CD4-positive, alpha-beta T cell treated with Interleukin-17A for 4 hours (primary cell): ENCODE data around the gene SEMA5A.

Experiments
- DNase-seq: peaks from one replicate; pipeline ENCODE4 v3.0.0-alpha.2; 2020; ENCODE audit warnings: mixed read lengths

Gene SEMA5A

DNA sequence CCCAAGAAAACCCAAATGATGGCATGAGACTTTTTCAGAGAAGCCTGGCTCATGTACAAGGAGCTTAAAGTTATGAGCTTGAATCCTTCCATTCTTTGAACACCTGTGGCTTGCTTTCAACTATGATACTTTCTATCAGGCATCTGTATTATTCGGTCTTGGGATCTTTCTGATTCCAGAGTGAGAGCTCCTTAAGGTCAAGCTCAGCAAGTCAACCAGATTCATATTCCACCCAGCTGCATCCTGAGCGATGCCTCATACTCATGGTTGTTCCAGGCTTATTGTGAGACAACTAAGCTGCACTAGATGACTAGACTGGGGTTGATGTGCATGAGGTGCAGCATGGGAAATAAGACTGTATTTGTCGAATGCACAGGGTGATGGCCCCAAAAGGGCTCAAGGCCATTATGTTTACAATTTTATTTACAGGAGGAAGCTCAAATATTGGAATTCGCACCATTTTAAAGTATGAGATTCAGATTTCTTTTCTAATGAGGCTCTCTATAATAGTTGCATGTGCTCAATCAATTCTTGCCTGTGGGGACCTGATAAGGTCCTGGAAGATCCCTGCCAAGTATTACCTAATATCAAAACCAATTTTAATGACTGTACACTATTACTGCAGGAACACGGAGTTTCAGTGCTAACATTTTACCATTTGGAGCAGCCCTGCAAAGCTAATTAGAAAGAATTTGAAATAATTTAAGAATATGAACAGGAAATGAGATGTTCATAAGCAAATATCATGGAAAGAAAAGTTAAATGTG, 453.8 kb downstream of the SEMA5A start:
- DNase-seq: no peak

DNA sequence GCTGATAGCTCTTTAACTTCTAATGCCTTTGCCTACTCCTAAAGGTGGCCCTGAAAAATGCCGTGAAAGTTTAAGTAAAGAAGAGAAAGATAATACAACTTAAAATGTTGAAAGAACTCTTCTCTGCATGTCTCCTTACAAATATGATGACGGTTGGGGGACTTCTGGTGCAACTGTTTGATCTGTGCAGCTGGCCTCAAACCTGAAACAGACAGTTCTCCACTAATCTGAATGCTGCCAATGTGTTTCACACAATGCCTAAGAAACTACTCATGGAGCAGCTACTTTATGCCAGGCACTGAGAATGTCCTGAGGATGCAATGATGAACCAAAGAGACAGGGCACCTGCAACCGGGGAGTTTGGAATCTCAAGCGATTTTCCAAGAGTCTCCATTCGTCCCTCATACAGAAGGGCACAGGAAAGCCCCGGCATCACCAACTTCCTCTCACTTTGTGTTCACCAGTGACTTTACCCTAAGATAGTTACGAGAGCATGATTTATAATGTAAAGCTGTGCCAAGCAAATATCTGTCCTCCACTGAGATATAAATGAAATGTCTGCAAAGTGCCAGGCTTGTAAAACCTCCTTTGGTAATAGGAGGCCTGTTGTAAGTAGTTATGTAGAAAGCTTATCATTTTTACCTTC, 455.4 kb downstream of the SEMA5A start:
- DNase-seq: no peak

DNA sequence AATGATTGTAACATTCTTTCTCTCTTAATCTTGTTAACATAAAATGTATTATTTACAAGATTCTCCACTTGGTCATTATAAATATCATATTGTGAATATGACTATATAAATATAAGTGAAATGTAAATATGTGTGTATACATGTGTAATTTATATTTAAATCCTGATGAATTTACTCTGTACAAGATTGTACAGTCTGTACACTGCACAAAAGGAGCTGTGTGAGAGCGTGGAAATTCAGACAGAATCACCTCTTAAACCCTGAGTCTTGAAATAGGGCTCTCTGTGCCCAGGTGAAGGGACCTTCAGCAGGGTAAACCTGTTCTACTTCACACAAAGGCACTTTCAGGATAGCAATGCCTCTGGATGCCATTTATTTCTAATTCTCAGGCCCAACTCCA, 456.0 kb downstream of the SEMA5A start:
- DNase-seq: no peak

DNA sequence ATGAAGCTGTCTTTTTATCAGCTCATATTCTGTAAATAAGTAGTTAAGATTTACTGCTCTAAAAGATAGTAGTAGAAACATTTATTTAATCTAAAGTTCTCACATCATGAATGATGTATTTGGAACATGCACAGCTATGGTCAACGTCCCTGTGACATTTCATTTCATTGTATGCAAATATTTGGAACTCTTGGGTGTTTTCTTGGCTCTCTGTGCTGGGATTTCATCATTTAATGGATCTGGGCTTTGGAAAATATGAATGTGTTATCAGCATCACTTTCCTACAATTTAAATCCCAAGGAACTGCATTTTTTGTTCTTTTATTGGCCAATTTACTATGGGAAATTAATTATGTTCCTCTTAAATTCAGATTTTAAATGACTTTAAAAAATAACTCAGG, 462.9 kb downstream of the SEMA5A start:
- DNase-seq: no peak

DNA sequence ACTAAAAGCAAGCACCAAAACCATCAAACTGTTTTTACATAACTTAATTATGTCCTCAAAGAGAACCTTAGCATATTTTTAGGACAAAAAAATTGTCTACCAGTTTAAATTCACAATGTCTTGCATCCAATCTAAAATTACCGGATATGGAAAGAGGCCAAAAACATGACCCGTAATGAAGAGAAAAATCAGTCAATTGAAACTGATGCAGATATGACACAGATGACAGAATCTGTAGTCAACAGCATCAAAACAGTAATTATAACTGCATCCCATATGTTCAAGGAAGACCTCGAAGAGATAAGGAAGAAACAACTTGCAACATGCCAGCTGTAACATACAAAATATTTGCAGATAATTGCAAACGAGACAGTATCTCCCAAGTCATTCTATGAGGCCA, 473.2 kb downstream of the SEMA5A start:
- DNase-seq: no peak

DNA sequence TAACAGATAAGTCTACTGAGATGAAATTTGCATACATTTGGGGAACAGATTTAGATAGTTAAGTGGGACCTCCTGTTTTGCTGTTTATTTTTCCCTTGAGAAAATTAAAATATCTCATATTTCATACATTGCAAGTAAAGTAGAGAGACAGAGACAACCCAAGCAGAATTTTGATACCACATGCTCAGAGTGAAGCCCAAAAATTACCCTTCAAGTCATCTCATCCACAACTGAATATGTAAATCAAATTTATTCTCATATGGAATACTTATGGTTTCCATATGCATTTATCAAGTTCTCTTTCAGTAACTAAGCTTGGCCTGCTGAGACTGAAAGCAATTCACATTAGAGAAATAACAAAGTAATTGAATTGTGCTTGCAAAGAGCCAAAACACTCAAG, 474.4 kb downstream of the SEMA5A start:
- DNase-seq: no peak

DNA sequence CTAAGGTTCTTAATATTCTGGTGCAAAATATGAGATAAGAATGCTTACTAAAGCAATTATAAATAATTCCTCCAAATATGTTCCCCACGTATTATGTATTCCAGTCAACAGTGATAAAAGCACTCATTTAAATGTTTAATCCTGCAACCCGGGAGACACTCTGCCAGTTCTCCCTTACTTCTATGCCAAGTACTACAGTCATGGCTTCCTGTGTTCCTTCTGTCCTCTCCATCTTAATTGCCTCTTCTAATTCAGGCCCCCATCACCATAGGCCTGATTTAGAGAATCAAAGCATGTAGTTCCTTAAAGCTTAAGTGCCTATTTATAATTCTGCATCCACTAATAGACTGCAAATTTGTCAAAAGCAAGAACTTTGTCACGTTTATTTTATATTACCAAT, 474.8 kb downstream of the SEMA5A start:
- no peak for DNase-seq

DNA sequence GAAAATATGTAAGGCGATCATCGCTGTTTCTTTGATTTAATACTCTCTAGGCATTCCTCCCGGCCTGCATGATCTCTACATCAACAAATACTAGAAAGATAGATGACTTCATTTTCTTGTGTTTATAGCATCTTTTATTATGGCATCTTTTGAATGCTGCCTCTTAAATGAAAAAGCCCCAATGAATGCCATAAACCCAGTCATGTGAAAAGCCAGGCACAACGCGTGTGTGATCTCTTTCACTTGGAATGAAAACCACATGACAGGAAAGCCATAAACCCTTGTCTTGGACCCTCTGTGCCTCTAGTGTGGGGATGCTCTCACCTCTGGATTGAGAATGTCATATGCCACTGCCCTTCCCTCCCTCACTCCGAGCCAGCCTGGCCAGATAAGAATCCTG, 476.2 kb downstream of the SEMA5A start:
- DNase-seq: no peak

DNA sequence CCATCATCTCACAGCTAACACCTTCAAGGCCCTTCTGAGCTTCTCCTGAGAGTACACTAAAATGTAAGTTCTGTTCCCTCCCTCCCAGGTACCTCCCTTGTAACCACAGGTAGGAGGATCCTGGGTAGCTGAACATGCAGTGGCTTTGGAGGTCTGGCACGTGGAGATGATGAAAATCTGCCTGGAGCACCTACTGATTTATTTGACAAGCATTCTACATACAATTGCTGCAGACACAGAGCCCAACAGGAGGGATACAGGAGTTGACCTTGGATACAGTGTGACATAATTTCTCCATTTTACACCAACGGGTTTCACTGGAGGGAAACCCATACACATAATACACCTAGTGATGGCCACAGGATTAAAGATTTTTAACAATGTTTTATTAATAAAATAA, 478.7 kb downstream of the SEMA5A start:
- DNase-seq: no peak

DNA sequence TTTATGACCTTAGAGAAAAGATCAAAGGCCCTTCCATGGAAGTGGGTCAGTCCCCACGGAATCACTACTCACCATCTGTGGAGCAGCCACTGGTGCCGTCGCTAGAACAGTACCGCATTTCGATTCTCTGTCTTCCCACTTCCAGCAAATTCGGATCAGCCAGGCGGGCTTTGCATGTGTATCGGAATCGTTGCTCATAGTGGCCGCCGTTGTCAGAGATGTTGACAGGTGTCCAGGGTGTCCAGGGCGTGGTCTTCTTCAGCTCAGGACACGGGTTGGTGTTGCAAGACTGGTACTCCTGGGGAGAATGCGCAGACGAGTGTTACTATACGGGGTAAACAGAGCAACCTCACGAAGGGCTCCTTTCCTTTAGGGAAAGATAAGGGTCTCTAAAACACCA, 479.5 kb downstream of the SEMA5A start:
- no peak for DNase-seq

DNA sequence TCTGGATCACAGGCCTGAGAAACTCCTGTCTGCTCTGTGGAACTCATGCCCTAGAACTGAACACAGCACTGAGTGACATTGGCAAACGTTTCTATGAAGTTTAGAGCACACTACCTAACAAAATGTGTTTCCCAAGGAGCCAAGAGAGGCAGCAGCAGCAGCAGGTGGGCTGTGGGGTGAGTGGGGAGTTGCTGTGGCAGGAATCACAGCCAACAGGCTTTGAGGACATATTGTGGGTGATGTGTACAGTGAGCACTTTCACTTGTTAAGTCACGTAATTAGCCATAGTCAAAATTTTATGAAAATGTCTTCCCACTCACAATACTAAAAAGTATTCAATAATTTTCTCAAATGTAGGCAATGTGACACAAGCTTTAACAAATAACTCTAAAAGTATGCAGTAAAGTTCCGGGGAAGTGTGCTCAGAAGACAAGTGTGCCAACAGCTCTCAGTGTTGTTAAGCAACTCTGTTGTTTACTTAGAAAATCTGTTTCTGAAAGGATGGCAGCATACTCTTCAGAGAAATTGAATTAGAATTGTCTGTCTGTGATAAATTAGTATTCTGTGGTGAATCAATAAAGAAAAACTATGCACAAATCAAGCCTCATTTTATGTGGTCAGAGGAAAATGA, 482.1 kb downstream of the SEMA5A start:
- DNase-seq: no peak

DNA sequence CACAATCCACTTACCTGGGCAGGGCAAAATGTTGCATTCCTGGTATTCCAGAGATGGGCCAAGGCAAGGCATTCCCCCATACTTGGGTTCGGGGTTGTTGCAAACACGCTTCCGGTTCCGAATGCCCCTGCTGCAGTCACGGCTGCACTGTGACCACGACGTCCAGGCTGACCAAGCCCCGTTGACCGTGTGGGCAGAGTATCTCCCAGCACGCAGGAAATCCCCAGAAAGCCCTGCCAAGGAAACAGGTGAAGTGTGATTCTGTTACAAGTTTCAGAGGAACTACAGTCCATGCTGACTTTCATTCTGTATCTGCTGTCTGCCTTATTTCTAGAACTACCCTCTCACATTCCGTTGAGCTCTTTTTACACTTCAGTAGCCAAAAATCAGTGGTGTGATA, 483.0 kb downstream of the SEMA5A start:
- no peak for DNase-seq

DNA sequence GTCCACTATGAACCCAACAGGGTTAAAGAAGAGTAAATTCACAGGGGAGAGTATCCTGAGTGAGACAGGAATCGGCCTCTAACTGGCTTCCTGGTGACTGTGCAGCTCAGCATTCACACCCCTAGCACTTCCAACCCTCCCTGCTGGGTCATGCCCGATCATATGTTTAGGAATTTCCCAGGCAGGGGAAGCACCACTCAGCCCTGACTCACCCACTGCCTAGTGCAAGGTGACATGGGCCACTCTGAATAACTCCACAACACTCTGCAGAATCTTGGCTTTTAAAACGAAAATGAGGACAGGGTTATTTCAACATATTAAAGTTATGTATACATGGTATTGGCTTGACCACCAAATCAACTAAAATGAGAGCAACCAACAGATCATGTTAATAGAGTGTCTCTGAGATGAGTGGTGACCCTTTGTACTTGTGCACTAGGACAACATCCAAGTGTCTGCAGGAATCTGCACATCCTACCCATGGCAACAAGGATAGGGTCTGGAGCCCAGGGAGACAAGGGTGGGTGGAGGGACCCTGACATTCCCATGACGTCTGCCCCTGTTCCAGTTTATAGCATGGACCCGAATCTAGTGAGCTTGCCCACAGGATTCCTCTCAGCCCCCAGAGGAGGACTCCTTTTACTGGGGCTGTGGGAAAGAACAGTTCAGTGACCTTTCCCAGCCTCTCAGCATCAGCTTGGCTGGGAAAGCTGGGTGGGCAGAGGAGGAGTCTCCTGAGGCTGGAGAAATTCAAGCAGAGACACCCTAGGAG, 485.8 kb downstream of the SEMA5A start:
- DNase-seq: no peak

DNA sequence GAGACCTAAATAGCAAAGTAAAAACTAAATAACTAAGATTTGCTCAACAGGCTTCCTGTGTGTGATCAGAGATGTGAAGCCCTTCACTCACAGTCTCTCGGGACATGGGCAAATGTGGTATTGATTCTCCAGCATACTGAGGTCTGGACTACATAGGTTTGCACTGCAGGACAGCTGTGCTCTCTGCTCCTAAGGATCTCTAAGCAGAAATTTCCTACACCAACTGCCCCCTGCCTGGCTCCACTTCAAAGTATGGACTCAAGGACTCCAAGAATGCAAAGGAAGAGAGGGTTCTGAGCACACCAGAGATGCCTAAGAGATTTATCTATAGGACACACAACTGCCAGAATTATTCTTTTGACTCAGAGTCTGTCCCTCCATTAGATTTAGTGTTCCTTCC, 487.2 kb downstream of the SEMA5A start:
- no peak for DNase-seq

DNA sequence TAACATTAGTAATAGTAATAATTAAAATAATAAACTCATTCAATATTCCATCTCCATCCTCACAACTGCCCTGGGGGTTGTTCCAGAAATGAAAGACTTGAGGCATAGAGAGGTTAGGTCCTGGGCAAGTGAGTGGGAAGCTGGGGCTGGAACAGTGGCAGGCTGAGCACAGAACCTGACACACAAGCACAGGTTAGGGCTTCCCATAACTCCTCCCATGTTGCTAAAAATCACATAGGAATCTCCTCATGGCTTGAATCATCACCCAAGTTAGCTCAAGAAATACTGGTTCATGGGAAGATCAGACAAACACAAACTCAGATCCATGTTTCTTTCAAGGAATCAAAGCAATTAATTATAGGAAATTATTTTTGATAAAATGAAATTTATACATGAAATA, 487.7 kb downstream of the SEMA5A start:
- no peak for DNase-seq

DNA sequence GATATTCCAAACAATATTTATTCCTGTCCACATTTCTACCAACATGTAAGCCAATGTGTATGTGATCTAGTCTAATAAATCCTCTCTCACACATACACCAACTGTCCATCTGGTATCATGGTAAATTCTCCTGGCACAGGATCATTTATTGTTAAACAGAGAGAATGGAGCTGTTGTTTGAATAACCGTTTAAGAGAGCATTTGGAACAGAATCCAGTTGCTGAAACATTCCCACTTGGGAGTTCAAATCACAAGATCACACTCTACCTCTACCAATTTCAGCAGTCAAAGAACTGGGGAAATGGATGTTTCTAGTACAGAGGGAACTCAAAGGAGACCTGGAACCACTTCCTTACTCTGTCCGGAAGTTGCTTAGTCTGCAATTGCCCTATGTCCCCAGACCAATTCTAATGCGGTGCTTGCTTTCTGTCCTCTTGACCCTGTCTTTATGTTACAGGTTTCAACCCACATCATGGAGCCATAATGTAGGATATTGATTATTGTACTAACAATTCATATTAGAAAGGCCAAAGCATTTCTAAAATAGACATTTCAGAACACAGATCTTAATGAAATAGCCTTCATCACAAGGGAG, 488.4 kb downstream of the SEMA5A start:
- DNase-seq: no peak

DNA sequence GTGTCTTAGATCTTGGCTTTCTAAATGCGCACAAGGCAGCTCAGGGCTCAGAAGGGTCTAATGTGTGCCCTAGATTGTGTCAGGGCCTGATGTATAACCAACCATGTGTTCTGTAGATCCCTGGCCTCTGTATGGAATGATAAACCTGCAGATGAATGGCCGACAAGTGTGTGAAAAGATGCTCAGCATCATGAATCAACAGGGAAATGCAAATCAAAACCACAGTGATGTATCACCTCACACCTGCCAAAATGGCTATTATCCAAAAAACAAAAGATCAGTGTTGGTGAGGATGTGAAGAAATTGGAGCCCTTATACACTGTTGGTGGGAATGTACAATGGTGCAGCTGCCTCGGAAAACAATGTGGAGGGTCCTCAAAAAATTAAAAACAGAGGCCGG, 489.8 kb downstream of the SEMA5A start:
- no peak for DNase-seq

DNA sequence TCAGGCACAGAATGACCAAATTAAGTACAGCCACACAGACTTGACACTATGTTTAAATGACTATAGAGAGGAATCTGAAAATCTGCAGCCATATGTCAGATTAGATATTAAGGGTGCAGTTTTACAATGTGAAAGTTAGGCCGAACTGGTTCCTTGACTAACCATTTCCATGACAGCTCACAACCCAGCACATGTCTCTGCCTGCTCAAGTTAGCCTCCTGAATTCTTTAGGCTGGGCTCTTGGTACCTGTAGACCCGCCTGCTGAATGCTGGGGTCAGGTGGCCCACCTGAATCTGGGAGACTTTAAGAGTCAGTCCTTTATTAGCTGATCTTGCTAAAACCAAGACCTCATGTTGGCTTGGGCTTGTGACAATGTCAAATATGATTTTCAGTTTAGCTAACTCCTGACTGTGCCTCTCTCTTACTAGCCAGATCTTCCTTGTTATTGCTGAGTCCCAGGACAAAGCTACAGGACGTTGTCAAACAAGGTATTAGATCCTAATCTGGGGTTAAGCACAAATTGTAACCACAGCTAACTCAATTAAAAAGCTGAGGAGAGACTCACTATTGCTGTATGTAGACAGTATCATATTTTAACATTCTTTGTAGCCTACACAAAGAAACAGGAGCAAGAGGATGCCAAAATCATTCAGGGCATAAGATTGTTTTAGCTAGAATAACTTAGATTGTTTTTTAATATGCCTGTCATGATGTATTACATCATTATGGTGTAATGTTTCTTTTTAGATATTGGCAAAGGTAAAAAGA, 490.9 kb downstream of the SEMA5A start:
- no peak for DNase-seq

DNA sequence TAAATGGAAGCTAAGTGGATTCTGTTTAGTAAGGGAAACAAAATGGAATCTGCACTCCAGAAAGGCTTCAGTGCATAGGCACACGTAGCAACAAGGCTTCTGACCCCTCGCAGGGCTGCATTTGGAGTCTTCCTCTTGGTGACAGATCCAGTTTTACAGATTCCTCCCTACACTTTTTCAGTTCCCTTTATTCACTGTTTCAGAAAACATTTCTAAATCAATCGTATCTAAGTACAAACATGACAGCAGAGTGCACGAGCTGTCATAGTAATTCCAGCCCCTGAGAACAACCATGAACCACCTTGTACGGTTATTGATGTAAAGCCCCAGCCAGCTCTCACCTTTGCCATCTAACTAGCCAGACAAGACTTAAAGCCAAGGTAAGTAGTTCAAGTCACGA, 491.6 kb downstream of the SEMA5A start:
- no peak for DNase-seq

DNA sequence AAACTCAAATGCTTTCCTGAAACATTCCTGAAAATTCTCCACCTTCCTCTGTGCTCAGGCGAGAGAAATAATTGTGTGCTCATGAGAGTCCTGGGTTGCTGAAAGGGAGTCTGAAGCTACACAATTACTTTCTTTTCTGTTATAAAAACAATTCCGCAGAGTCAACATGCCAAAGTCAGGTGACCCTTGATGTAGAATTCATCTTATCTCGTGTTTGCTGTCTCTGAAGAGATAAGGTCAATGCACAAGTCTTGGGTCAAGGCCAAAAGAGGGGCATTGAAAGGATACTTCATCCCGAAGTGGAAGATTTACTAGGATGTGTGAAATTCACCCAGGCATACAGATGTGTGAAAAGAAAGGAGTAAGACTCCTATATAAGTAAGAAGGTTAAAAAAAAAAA, 493.5 kb downstream of the SEMA5A start:
- DNase-seq: no peak

DNA sequence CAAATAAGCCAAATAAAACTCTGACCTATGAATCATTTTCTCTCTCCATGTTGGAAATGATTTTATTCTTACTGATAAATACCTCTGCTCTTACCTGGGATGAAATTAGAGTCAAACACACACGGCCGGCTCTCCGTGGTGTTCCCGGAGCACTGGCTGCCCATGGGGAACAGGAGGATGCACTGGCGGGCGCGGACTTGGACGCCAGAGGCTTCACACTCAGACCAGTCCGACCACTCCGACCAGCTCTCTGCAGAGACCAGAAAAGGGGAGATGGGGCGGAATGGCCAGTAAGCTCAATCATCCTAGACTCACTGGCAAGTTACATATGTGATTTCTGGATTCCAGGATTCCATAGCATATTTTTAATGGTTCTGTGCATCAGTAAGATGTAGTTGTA, 494.1 kb downstream of the SEMA5A start:
- no peak for DNase-seq

DNA sequence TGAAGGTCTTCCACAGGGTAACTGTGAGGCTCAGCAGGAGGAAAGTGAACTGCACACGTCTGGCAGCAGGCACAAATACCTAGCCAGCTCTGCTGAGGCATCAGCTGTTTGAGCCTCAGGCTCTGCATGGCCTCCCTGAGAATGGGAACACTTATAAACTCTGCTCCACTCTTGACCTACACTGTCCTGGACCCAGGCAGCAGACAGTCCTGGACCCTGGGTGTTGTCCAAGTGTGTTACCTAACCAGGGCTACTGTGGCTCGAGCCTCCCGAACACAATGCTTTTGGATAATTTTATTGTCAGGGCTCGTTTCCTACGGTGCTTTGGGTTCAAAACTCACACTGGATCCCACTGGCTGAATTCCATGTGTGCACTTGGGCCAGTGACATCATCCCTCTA, 497.9 kb downstream of the SEMA5A start:
- no peak for DNase-seq
